Measurements from ENCODE around the gene KIF4A. TPM values are rescaled to one million over a fixed set of nuclear protein-coding genes. Genes with fewer than 3 reads are reported as not detected.

The KIF4A gene
- total RNA-seq, 1 experiment from 2014 or later: 36.2 TPM

DNA sequence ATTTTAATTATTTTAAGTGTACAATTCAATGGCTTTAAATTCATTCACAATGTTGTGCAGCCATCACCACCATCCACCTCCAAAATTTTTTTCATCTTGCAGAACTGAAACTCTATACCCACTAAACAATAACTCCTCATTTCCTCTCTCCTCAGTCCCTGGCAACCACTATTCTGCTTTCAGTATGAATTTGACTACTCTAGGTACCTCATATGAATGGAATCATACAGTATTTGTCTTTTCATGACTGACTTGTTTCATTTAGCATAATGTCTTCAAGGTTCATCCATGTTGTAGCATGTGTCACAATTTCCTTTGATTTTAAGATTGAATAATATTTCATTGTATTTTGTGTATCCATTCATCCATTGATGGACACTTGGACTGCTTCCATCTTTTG lies 46.9 kb downstream of the KIF4A start:
- CTCF ChIA-PET: no interaction called here
- Mint-ChIP-seq H3K27ac (no peak overlapping the region), H3K4me1 (no peaks in the 10 kb centered on the region), H3K27me3 (ENCODE audit: low read depth) (no peaks in the 10 kb centered on the region), H3K36me3 (peaks cover 25% of the 10 kb centered on the region), H3K9me3 (no peaks in the 10 kb centered on the region), H3K4me3 (no peak overlapping the region)
- ATAC-seq (no peak), DNase-seq (ENCODE audit: low spot score) (no peak)
- POLR2A ChIA-PET: no interaction called here
- no peak for TF ChIP-seq ZNF317 (CRISPR knock-in tag; IDR thresholded peaks at IDR 0.05; ENCODE audit: borderline replicate concordance, low read depth)
- no peak for TF ChIP-seq NR2C2 (CRISPR knock-in tag; IDR thresholded peaks at IDR 0.05)
- TF ChIP-seq, protein P1, sequence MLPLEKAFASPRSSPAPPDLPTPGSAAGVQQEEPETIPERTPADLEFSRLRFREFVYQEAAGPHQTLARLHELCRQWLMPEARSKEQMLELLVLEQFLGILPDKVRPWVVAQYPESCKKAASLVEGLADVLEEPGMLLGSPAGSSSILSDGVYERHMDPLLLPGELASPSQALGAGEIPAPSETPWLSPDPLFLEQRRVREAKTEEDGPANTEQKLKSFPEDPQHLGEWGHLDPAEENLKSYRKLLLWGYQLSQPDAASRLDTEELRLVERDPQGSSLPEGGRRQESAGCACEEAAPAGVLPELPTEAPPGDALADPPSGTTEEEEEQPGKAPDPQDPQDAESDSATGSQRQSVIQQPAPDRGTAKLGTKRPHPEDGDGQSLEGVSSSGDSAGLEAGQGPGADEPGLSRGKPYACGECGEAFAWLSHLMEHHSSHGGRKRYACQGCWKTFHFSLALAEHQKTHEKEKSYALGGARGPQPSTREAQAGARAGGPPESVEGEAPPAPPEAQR (CRISPR knock-in tag; IDR thresholded peaks at IDR 0.05): no peak
- TF ChIP-seq, protein P2, sequence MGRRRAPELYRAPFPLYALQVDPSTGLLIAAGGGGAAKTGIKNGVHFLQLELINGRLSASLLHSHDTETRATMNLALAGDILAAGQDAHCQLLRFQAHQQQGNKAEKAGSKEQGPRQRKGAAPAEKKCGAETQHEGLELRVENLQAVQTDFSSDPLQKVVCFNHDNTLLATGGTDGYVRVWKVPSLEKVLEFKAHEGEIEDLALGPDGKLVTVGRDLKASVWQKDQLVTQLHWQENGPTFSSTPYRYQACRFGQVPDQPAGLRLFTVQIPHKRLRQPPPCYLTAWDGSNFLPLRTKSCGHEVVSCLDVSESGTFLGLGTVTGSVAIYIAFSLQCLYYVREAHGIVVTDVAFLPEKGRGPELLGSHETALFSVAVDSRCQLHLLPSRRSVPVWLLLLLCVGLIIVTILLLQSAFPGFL (CRISPR knock-in tag; IDR thresholded peaks at IDR 0.05; ENCODE audit: borderline replicate concordance): no peak
- TF ChIP-seq MYBL2 (CRISPR knock-in tag; IDR thresholded peaks at IDR 0.05): no peak
- TF ChIP-seq, protein P3, sequence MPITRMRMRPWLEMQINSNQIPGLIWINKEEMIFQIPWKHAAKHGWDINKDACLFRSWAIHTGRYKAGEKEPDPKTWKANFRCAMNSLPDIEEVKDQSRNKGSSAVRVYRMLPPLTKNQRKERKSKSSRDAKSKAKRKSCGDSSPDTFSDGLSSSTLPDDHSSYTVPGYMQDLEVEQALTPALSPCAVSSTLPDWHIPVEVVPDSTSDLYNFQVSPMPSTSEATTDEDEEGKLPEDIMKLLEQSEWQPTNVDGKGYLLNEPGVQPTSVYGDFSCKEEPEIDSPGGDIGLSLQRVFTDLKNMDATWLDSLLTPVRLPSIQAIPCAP (CRISPR knock-in tag; IDR thresholded peaks at IDR 0.05): no peak
- TF ChIP-seq, protein P4, sequence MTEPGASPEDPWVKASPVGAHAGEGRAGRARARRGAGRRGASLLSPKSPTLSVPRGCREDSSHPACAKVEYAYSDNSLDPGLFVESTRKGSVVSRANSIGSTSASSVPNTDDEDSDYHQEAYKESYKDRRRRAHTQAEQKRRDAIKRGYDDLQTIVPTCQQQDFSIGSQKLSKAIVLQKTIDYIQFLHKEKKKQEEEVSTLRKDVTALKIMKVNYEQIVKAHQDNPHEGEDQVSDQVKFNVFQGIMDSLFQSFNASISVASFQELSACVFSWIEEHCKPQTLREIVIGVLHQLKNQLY (CRISPR knock-in tag; IDR thresholded peaks at IDR 0.05): no peak

DNA sequence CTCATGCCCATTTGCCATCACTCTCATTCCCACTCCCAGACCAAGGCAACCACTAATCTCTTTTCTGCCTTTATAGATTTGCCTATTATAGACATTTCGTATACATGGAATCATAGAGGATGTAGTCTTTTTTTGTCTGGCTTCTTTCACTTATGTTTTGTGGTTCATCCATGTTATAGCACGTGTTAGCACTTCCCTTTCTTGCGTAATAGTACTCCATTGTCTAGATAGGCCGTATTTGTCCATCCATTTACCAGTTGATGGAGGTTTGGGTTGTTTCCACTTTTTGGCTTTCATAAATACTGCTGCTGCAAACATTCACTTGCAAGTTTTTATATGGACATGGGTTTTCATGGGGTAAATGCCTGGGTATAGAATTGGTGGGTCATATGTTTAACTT lies 48.4 kb downstream of the KIF4A start:
- Mint-ChIP-seq H3K9me3 (no peaks in the 10 kb centered on the region), H3K4me1 (no peaks in the 10 kb centered on the region), H3K4me3 (no peak overlapping the region), H3K27ac (no peak overlapping the region), H3K36me3 (peaks cover 35% of the 10 kb centered on the region), H3K27me3 (ENCODE audit: low read depth) (no peaks in the 10 kb centered on the region)
- ChIA-PET CTCF (no interaction called here), POLR2A (no interaction called here)
- ATAC-seq: no peak
- DNase-seq (ENCODE audit: low spot score): no peak
- TF ChIP-seq CBFB (CRISPR knock-in tag; IDR thresholded peaks at IDR 0.05; ENCODE audit: low read depth): no peak
- TF ChIP-seq ATF1 (CRISPR knock-in tag; IDR thresholded peaks at IDR 0.05): no peak
- TF ChIP-seq, protein P5, sequence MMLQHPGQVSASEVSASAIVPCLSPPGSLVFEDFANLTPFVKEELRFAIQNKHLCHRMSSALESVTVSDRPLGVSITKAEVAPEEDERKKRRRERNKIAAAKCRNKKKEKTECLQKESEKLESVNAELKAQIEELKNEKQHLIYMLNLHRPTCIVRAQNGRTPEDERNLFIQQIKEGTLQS (CRISPR knock-in tag; conservative IDR thresholded peaks at IDR 0.05): no peak
- TF ChIP-seq CREB1 (CRISPR knock-in tag; IDR thresholded peaks at IDR 0.05): no peak
- TF ChIP-seq ZNF263 (CRISPR knock-in tag; IDR thresholded peaks at IDR 0.05; ENCODE audit: low read depth): no peak
- no peak for TF ChIP-seq SOX15 (CRISPR knock-in tag; IDR thresholded peaks at IDR 0.05)
- no peak for TF ChIP-seq SP1 (CRISPR knock-in tag; conservative IDR thresholded peaks at IDR 0.05)
- no peak for TF ChIP-seq PRRX2 (CRISPR knock-in tag; IDR thresholded peaks at IDR 0.05)
- TF ChIP-seq ZNF121 (CRISPR knock-in tag; IDR thresholded peaks at IDR 0.05): no peak
- TF ChIP-seq, protein P3 (CRISPR knock-in tag; IDR thresholded peaks at IDR 0.05): no peak
- TF ChIP-seq, protein P6, sequence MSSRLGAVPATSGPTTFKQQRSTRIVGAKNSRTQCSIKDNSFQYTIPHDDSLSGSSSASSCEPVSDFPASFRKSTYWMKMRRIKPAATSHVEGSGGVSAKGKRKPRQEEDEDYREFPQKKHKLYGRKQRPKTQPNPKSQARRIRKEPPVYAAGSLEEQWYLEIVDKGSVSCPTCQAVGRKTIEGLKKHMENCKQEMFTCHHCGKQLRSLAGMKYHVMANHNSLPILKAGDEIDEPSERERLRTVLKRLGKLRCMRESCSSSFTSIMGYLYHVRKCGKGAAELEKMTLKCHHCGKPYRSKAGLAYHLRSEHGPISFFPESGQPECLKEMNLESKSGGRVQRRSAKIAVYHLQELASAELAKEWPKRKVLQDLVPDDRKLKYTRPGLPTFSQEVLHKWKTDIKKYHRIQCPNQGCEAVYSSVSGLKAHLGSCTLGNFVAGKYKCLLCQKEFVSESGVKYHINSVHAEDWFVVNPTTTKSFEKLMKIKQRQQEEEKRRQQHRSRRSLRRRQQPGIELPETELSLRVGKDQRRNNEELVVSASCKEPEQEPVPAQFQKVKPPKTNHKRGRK (CRISPR knock-in tag; IDR thresholded peaks at IDR 0.05; ENCODE audit: borderline replicate concordance): no peak
- TF ChIP-seq, protein P7, sequence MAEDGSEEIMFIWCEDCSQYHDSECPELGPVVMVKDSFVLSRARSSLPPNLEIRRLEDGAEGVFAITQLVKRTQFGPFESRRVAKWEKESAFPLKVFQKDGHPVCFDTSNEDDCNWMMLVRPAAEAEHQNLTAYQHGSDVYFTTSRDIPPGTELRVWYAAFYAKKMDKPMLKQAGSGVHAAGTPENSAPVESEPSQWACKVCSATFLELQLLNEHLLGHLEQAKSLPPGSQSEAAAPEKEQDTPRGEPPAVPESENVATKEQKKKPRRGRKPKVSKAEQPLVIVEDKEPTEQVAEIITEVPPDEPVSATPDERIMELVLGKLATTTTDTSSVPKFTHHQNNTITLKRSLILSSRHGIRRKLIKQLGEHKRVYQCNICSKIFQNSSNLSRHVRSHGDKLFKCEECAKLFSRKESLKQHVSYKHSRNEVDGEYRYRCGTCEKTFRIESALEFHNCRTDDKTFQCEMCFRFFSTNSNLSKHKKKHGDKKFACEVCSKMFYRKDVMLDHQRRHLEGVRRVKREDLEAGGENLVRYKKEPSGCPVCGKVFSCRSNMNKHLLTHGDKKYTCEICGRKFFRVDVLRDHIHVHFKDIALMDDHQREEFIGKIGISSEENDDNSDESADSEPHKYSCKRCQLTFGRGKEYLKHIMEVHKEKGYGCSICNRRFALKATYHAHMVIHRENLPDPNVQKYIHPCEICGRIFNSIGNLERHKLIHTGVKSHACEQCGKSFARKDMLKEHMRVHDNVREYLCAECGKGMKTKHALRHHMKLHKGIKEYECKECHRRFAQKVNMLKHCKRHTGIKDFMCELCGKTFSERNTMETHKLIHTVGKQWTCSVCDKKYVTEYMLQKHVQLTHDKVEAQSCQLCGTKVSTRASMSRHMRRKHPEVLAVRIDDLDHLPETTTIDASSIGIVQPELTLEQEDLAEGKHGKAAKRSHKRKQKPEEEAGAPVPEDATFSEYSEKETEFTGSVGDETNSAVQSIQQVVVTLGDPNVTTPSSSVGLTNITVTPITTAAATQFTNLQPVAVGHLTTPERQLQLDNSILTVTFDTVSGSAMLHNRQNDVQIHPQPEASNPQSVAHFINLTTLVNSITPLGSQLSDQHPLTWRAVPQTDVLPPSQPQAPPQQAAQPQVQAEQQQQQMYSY (CRISPR knock-in tag; IDR thresholded peaks at IDR 0.05): no peak
- TF ChIP-seq, protein P8, sequence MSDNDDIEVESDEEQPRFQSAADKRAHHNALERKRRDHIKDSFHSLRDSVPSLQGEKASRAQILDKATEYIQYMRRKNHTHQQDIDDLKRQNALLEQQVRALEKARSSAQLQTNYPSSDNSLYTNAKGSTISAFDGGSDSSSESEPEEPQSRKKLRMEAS (CRISPR knock-in tag; IDR thresholded peaks at IDR 0.05): no peak
- TF ChIP-seq RELA (CRISPR knock-in tag; IDR thresholded peaks at IDR 0.05; ENCODE audit: borderline replicate concordance): no peak
- TF ChIP-seq, protein P9, sequence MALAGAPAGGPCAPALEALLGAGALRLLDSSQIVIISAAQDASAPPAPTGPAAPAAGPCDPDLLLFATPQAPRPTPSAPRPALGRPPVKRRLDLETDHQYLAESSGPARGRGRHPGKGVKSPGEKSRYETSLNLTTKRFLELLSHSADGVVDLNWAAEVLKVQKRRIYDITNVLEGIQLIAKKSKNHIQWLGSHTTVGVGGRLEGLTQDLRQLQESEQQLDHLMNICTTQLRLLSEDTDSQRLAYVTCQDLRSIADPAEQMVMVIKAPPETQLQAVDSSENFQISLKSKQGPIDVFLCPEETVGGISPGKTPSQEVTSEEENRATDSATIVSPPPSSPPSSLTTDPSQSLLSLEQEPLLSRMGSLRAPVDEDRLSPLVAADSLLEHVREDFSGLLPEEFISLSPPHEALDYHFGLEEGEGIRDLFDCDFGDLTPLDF (CRISPR knock-in tag; IDR thresholded peaks at IDR 0.05): no peak
- TF ChIP-seq MYBL2 (CRISPR knock-in tag; IDR thresholded peaks at IDR 0.05): no peak
- TF ChIP-seq NR1H2 (CRISPR knock-in tag; IDR thresholded peaks at IDR 0.05): no peak
